ENCODE results near the gene SLC19A3. TPM values are rescaled to one million over a fixed set of nuclear protein-coding genes. Genes with fewer than 3 reads are reported as not detected.
"Not testable (repeated sequence)": the region's sequence is repeated elsewhere in the genome, so short reads cannot be mapped to it uniquely, and the experiment has no call there.

The SLC19A3 gene
- total RNA-seq: not detected

- Mint-ChIP-seq H3K27ac (no peak within 1 kb of the TSS), H3K9me3 (no peaks in the 10 kb centered on the region), H3K36me3 (no peaks in the 10 kb centered on the region)
- ATAC-seq (no peak), DNase-seq (ENCODE audit: low spot score in 2 of 2) (peak in 1 of 2 donors; percentile 29)
Observed at GRCh38 chr2:227717687-227718567, at the start of gene SLC19A3. Gene SLC19A3 (minus strand): TSS chr2:227718028. CDS start chr2:227702318, 15,710 bp downstream.

- peak; percentile 57 to 69 for DNase-seq (ENCODE audit: low spot score in 2 of 2)
- Mint-ChIP-seq H3K36me3 (no peaks in the 10 kb centered on the region), H3K27ac (no peak overlapping the region), H3K9me3 (no peaks in the 10 kb centered on the region)
- peak; percentile 85 to 97 for ATAC-seq
Observed at GRCh38 chr2:227766373-227766883, 48.6 kb upstream of the SLC19A3 start.

GRCh38 chr2:227765788-227766372 is 48.1 kb upstream of the SLC19A3 start:
- no peak for DNase-seq (ENCODE audit: low spot score in 2 of 2)
- Mint-ChIP-seq H3K36me3 (no peaks in the 10 kb centered on the region), H3K9me3 (no peaks in the 10 kb centered on the region), H3K27ac (no peak overlapping the region)
- ATAC-seq: peak in 1 of 2 donors; percentile 13

- no peak for ATAC-seq
- no peaks in the 10 kb centered on the region for H3K9me3 Mint-ChIP-seq
- no peaks in the 10 kb centered on the region for H3K36me3 Mint-ChIP-seq
- H3K27ac Mint-ChIP-seq: no peak overlapping the region
- no peak for DNase-seq (ENCODE audit: low spot score in 2 of 2)
Observed at GRCh38 chr2:227761740-227762476, 44.1 kb upstream of the SLC19A3 start.

GRCh38 chr2:227759411-227760118 is 41.7 kb upstream of the SLC19A3 start:
- ATAC-seq: no peak
- no peaks in the 10 kb centered on the region for H3K9me3 Mint-ChIP-seq
- H3K36me3 Mint-ChIP-seq: no peaks in the 10 kb centered on the region
- no peak overlapping the region for H3K27ac Mint-ChIP-seq
- no peak for DNase-seq (ENCODE audit: low spot score in 2 of 2)

GRCh38 chr2:227756261-227756660 is 38.4 kb upstream of the SLC19A3 start:
- not testable (repeated sequence) for DNase-seq (ENCODE audit: low spot score in 2 of 2); H3K36me3 Mint-ChIP-seq; H3K27ac Mint-ChIP-seq; H3K9me3 Mint-ChIP-seq; ATAC-seq

- Mint-ChIP-seq H3K9me3 (no peaks in the 10 kb centered on the region), H3K36me3 (no peaks in the 10 kb centered on the region), H3K27ac (no peak overlapping the region)
- ATAC-seq: no peak
- DNase-seq (ENCODE audit: low spot score in 2 of 2): no peak
Observed at GRCh38 chr2:227748079-227748478, 30.3 kb upstream of the SLC19A3 start.

- ATAC-seq (no peak), DNase-seq (ENCODE audit: low spot score in 2 of 2) (no peak)
- Mint-ChIP-seq H3K36me3 (no peaks in the 10 kb centered on the region), H3K9me3 (no peaks in the 10 kb centered on the region), H3K27ac (no peak within 1 kb of the TSS)
Observed at GRCh38 chr2:227745594-227745993, 27.8 kb upstream of the SLC19A3 start, which contains the start of gene SCYGR8. Gene SCYGR8 (plus strand): TSS chr2:227745894. CDS start chr2:227745894, 0 bp downstream.

GRCh38 chr2:227740705-227741104 is 22.9 kb upstream of the SLC19A3 start:
- not testable (repeated sequence) for H3K27ac Mint-ChIP-seq; ATAC-seq; H3K36me3 Mint-ChIP-seq; H3K9me3 Mint-ChIP-seq; DNase-seq (ENCODE audit: low spot score in 2 of 2)

- H3K36me3 Mint-ChIP-seq: no peaks in the 10 kb centered on the region
- ATAC-seq: no peak
- H3K9me3 Mint-ChIP-seq: peaks cover 0 to 4% of the 10 kb centered on the region in 2 donors
- H3K27ac Mint-ChIP-seq: no peak overlapping the region
- DNase-seq (ENCODE audit: low spot score in 2 of 2): no peak
Observed at GRCh38 chr2:227739351-227739750, 21.5 kb upstream of the SLC19A3 start.

- ATAC-seq (no peak), DNase-seq (ENCODE audit: low spot score in 2 of 2) (no peak)
- Mint-ChIP-seq H3K9me3 (no peaks in the 10 kb centered on the region), H3K36me3 (no peaks in the 10 kb centered on the region), H3K27ac (no peak within 1 kb of the TSS)
Observed at GRCh38 chr2:227728035-227728434, 10.2 kb upstream of the SLC19A3 start, which contains the start of gene SCYGR7. Gene SCYGR7 (plus strand): TSS chr2:227728335. CDS start chr2:227728335, 0 bp downstream.

- Mint-ChIP-seq H3K36me3 (no peaks in the 10 kb centered on the region), H3K9me3 (no peaks in the 10 kb centered on the region), H3K27ac (no peak within 1 kb of the TSS)
- ATAC-seq (no peak), DNase-seq (ENCODE audit: low spot score in 2 of 2) (no peak)
Observed at GRCh38 chr2:227724394-227725039, 6.7 kb upstream of the SLC19A3 start, which contains the start of gene SCYGR6. Gene SCYGR6 (minus strand): TSS chr2:227724757. CDS start chr2:227724757, 0 bp downstream.

- H3K9me3 Mint-ChIP-seq; H3K36me3 Mint-ChIP-seq; H3K27ac Mint-ChIP-seq; ATAC-seq; DNase-seq (ENCODE audit: low spot score in 2 of 2): not testable (repeated sequence)
Observed at GRCh38 chr2:227722821-227723220, 5.0 kb upstream of the SLC19A3 start.

GRCh38 chr2:227720680-227721079 is 2.9 kb upstream of the SLC19A3 start:
- Mint-ChIP-seq H3K36me3 (no peaks in the 10 kb centered on the region), H3K9me3 (no peaks in the 10 kb centered on the region), H3K27ac (no peak overlapping the region)
- DNase-seq (ENCODE audit: low spot score in 2 of 2): no peak
- no peak for ATAC-seq

- H3K9me3 Mint-ChIP-seq: no peaks in the 10 kb centered on the region
- DNase-seq (ENCODE audit: low spot score in 2 of 2) (no peak), ATAC-seq (no peak)
- H3K27ac Mint-ChIP-seq: no peak overlapping the region
- H3K36me3 Mint-ChIP-seq: no peaks in the 10 kb centered on the region
Observed at GRCh38 chr2:227719641-227720040, 1.8 kb upstream of the SLC19A3 start.

GRCh38 chr2:227716501-227716900 is 1.3 kb downstream of the SLC19A3 start:
- no peak for ATAC-seq
- DNase-seq (ENCODE audit: low spot score in 2 of 2): no peak
- Mint-ChIP-seq H3K36me3 (no peaks in the 10 kb centered on the region), H3K9me3 (no peaks in the 10 kb centered on the region), H3K27ac (no peak overlapping the region)
